Sigmoid colon (tissue), 4 donors: ENCODE results near the gene BRIP1.

Experiments used
- POLR2A ChIP-seq, 2 donors: fragments of 450-650 bp; IDR thresholded peaks; one replicate each; pipeline ENCODE4 v1.6.1; 2016; ENCODE audit warnings: antibody characterized with exemption in 2 of 2, mild to moderate bottlenecking in 2 of 2, moderate library complexity in 2 of 2
- POLR2AphosphoS5 ChIP-seq, 4 donors: sonication (generic); formaldehyde crosslinking; IDR thresholded peaks; one replicate each; pipeline ENCODE4 v1.6.1; 2017; ENCODE audit warnings: antibody characterized with exemption in 4 of 4
- TF ChIP-seq, protein P1 (sequence below), 4 experiments: fragments of 450-650 bp in 3 of 4; fragments of 200-600 bp in 1 of 4; IDR thresholded peaks; one replicate each; pipeline ENCODE4 v1.5.1; 2016 to 2019; ENCODE audit warnings: antibody characterized with exemption in 4 of 4, mild to moderate bottlenecking in 3 of 4, moderate library complexity in 2 of 4

DNA sequence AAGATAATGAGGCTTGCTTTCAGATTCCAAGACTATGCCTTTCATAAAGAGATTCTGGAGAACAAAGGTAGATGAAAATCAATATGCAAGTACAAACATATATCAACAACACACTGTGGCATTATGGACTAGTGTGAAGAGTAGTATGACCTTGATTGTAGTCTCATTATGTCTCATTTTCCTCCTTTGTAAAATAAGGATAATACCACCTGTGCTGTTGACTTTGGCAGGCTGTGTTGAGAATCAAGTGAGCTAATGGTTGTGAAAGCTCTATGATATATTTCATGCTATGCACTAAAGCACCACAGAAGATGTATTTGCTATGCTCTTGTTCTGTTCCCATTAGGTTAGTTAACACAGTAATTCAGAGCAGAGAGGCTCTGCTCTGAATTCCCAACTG, 193.8 kb downstream of the BRIP1 start:
- TF ChIP-seq, protein P1, sequence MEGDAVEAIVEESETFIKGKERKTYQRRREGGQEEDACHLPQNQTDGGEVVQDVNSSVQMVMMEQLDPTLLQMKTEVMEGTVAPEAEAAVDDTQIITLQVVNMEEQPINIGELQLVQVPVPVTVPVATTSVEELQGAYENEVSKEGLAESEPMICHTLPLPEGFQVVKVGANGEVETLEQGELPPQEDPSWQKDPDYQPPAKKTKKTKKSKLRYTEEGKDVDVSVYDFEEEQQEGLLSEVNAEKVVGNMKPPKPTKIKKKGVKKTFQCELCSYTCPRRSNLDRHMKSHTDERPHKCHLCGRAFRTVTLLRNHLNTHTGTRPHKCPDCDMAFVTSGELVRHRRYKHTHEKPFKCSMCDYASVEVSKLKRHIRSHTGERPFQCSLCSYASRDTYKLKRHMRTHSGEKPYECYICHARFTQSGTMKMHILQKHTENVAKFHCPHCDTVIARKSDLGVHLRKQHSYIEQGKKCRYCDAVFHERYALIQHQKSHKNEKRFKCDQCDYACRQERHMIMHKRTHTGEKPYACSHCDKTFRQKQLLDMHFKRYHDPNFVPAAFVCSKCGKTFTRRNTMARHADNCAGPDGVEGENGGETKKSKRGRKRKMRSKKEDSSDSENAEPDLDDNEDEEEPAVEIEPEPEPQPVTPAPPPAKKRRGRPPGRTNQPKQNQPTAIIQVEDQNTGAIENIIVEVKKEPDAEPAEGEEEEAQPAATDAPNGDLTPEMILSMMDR (IDR thresholded peaks at IDR 0.05), result no peak
- TF ChIP-seq POLR2A (IDR thresholded peaks at IDR 0.05), result peak in 1 of 2 donors; percentile 5
- TF ChIP-seq POLR2AphosphoS5 (IDR thresholded peaks at IDR 0.05), result no peak
